ENCODE data around the gene USP20. TPM values are rescaled to one million over a fixed set of nuclear protein-coding genes. Genes with fewer than 3 reads are reported as not detected.

The USP20 gene
- total and polyA plus RNA-seq, 10 of the 15 experiments (the other 5 are each of a cell fraction or from before 2014, with no cell fraction given) = 0.66 to 23.3 (median 11.0) TPM

DNA sequence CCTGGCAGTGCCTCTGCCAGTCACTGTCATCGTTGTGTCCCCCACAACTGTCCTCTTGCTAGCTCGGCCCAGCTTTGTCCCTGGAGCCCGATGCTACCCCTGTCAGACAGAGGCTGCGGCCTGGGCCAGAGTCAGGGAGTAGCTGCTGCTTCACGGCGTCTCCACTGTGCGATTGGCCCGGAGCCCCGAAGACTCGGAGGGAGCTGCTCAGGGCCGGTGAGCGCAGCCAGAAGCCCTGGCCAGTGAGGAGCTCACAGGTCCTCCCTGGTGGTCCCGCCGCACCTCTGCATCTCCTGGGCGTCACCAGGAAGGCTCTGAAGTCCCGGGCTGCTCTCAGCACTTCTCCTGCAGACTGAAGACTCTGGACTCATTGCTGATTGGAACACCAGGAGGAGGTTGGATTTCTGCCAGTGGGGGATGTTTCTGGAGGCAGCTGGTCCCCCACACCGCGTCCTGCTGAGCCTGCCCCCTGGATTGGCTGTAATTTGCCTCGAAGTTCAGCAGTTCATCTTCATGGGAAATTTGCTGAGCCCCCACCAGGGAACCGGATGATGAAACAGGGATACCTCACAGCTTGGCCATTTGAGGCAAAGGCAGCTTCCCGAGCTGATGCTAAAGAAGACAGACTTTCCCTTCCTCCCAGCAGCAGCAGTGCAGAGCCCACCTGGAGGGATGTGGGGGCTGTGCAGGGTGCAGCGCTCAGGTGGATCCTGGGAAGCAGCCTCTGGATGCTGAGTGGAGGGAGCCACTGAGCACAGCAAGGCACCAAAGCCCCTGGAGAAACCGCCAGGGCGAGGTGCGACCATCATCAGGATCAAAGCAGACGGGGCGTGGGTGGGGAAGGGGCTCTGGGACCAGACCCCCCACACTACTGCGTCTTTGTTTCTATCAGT, 45.6 kb downstream of the USP20 start:
- H3K79me2 ChIP-seq (ENCODE audit: control insufficient read depth, insufficient read depth, low read length) = peaks cover 14% of the 10 kb centered on the region
- FAIRE-seq (no peak), DNase-seq (ENCODE audit: low read depth, low spot score) (no peak), ATAC-seq (no peak)
- H3K27me3 ChIP-seq (replicated peaks in 1 of 2; ENCODE audit: control insufficient read depth in 2 of 2, insufficient read depth in 2 of 2, low read length in 1 of 2) = no peaks in the 10 kb centered on the region
- H3K9me3 ChIP-seq (replicated peaks; ENCODE audit: control insufficient read depth, insufficient read depth, low read length) = no peaks in the 10 kb centered on the region
- CTCF ChIA-PET = no interaction called here
- 92% methylated on average over 28 of the region's 28 CpGs for whole genome bisulfite sequencing (ENCODE audit: insufficient coverage, insufficient replicate concordance, low lambda C conversion rate, missing lambda C conversion rate)
- in situ Hi-C loops (cut with MboI) (no loop called here), intact Hi-C loops (cut with micrococcal nuclease; ENCODE audit: unreplicated experiment) (no loop called here)
- no peak overlapping the region for H3K27ac ChIP-seq (ENCODE audit: control insufficient read depth, insufficient read depth)
- RAD21 ChIA-PET (ENCODE audit: unreplicated experiment) = no interaction called here
- peaks cover 0 to 3% of the 10 kb centered on the region in 2 experiments; a peak in 2 of 4 replicates for H3K36me3 ChIP-seq (ENCODE audit: control insufficient read depth in 2 of 2, insufficient read depth in 2 of 2, low read length in 1 of 2)
- H2AFZ ChIP-seq (ENCODE audit: control insufficient read depth, low read depth, low read length) = no peak overlapping the region
- H3K4me1 ChIP-seq (ENCODE audit: control insufficient read depth, insufficient read depth, low read length) = peaks cover 17% of the 10 kb centered on the region
- H3K4me3 ChIP-seq = no peak overlapping the region
- no peak overlapping the region for H3K9ac ChIP-seq (ENCODE audit: control insufficient read depth, insufficient read depth, low read length)
- BruUV-seq (replicated peaks) = no TSS peak
- H3K4me2 ChIP-seq (ENCODE audit: control insufficient read depth, insufficient read depth) = no peak overlapping the region
- H4K20me1 ChIP-seq (ENCODE audit: control insufficient read depth, insufficient read depth) = no peaks in the 10 kb centered on the region; the same call in 1 of the 2 replicates
- SMC1A ChIA-PET (ENCODE audit: uncharacterized antibody, unreplicated experiment) = no interaction called here
- POLR2A ChIA-PET = no interaction called here
- no peak for TF ChIP-seq CHD1 (IDR thresholded peaks at IDR 0.05; ENCODE audit: low read depth, low read length)
- TF ChIP-seq, protein P1, sequence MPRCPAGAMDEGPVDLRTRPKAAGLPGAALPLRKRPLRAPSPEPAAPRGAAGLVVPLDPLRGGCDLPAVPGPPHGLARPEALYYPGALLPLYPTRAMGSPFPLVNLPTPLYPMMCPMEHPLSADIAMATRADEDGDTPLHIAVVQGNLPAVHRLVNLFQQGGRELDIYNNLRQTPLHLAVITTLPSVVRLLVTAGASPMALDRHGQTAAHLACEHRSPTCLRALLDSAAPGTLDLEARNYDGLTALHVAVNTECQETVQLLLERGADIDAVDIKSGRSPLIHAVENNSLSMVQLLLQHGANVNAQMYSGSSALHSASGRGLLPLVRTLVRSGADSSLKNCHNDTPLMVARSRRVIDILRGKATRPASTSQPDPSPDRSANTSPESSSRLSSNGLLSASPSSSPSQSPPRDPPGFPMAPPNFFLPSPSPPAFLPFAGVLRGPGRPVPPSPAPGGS (IDR thresholded peaks at IDR 0.05; ENCODE audit: borderline replicate concordance, insufficient read depth, low read depth, low read length, poor library complexity, severe bottlenecking) = peak; percentile 20
- TF ChIP-seq, protein P2, sequence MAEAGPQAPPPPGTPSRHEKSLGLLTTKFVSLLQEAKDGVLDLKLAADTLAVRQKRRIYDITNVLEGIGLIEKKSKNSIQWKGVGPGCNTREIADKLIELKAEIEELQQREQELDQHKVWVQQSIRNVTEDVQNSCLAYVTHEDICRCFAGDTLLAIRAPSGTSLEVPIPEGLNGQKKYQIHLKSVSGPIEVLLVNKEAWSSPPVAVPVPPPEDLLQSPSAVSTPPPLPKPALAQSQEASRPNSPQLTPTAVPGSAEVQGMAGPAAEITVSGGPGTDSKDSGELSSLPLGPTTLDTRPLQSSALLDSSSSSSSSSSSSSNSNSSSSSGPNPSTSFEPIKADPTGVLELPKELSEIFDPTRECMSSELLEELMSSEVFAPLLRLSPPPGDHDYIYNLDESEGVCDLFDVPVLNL (IDR thresholded peaks at IDR 0.05; ENCODE audit: low read depth, low read length) = no peak
